ENCODE measurements around the gene CLBA1.

DNA sequence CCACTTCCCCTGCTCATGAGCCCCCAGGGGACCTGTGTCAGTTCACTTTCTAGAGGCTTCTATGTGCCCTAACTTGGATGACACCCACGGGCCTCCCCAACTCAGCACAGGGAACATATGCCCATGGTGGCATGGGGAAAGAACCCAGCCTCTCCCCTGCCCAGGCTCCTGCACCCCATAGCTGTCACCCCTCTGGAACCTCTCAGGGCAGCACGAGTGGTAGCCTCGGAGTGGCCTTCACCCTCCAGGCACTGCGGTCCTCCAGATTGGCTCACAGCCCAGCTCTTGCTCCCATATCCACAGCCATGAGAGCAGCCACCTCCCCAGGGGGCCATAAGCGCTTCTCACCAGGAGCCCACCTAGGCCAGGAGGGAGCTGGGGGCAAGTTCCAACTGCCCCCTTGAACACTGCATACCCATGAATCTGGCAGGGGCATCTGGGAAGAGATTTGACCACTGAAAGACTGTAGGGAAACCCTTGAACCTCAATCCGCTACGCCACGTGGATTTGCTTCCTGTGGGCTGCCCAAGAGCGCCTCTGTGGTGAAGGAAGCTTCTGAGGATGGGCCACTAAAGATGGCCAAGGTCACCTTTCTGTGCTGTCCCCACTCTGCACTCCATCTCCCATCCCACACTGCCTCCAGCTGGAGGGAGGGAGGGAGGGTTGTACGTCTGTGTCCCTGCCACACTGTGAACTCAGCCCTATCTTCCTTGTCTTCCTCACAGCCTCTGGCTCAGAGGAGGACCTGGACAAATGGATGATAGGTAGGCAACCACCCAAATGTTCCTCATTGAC, 49.0 kb upstream of the CLBA1 start:
- TF ChIP-seq, protein P1, sequence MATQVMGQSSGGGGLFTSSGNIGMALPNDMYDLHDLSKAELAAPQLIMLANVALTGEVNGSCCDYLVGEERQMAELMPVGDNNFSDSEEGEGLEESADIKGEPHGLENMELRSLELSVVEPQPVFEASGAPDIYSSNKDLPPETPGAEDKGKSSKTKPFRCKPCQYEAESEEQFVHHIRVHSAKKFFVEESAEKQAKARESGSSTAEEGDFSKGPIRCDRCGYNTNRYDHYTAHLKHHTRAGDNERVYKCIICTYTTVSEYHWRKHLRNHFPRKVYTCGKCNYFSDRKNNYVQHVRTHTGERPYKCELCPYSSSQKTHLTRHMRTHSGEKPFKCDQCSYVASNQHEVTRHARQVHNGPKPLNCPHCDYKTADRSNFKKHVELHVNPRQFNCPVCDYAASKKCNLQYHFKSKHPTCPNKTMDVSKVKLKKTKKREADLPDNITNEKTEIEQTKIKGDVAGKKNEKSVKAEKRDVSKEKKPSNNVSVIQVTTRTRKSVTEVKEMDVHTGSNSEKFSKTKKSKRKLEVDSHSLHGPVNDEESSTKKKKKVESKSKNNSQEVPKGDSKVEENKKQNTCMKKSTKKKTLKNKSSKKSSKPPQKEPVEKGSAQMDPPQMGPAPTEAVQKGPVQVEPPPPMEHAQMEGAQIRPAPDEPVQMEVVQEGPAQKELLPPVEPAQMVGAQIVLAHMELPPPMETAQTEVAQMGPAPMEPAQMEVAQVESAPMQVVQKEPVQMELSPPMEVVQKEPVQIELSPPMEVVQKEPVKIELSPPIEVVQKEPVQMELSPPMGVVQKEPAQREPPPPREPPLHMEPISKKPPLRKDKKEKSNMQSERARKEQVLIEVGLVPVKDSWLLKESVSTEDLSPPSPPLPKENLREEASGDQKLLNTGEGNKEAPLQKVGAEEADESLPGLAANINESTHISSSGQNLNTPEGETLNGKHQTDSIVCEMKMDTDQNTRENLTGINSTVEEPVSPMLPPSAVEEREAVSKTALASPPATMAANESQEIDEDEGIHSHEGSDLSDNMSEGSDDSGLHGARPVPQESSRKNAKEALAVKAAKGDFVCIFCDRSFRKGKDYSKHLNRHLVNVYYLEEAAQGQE (IDR thresholded peaks at IDR 0.05; ENCODE audit: unreplicated experiment) = no peak
- TF ChIP-seq EZH2 (IDR thresholded peaks at IDR 0.05; ENCODE audit: low read depth, unreplicated experiment) = no peak
- TF ChIP-seq, protein P2, sequence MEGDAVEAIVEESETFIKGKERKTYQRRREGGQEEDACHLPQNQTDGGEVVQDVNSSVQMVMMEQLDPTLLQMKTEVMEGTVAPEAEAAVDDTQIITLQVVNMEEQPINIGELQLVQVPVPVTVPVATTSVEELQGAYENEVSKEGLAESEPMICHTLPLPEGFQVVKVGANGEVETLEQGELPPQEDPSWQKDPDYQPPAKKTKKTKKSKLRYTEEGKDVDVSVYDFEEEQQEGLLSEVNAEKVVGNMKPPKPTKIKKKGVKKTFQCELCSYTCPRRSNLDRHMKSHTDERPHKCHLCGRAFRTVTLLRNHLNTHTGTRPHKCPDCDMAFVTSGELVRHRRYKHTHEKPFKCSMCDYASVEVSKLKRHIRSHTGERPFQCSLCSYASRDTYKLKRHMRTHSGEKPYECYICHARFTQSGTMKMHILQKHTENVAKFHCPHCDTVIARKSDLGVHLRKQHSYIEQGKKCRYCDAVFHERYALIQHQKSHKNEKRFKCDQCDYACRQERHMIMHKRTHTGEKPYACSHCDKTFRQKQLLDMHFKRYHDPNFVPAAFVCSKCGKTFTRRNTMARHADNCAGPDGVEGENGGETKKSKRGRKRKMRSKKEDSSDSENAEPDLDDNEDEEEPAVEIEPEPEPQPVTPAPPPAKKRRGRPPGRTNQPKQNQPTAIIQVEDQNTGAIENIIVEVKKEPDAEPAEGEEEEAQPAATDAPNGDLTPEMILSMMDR (conservative IDR thresholded peaks at IDR 0.05; ENCODE audit: low read depth in 2 of 2) = peak in 1 of 2 experiments; percentile 23; a peak in 1 of 4 replicates
- no peak for TF ChIP-seq POLR2AphosphoS5 (IDR thresholded peaks at IDR 0.05; ENCODE audit: low read depth)
- no peak for TF ChIP-seq EZH2phosphoT487 (IDR thresholded peaks at IDR 0.05; ENCODE audit: unreplicated experiment)
- no peak for TF ChIP-seq STAT1 (IDR thresholded peaks at IDR 0.05; ENCODE audit: unreplicated experiment)
- TF ChIP-seq CREB1 (CRISPR knock-in tag; IDR thresholded peaks at IDR 0.05; ENCODE audit: low read depth) = no peak
- TF ChIP-seq, protein P3, sequence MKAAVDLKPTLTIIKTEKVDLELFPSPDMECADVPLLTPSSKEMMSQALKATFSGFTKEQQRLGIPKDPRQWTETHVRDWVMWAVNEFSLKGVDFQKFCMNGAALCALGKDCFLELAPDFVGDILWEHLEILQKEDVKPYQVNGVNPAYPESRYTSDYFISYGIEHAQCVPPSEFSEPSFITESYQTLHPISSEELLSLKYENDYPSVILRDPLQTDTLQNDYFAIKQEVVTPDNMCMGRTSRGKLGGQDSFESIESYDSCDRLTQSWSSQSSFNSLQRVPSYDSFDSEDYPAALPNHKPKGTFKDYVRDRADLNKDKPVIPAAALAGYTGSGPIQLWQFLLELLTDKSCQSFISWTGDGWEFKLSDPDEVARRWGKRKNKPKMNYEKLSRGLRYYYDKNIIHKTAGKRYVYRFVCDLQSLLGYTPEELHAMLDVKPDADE (IDR thresholded peaks at IDR 0.05) = no peak

All from GM23338 (cell line).